ENCODE measurements around the gene PACS2.

Gene PACS2

DNA sequence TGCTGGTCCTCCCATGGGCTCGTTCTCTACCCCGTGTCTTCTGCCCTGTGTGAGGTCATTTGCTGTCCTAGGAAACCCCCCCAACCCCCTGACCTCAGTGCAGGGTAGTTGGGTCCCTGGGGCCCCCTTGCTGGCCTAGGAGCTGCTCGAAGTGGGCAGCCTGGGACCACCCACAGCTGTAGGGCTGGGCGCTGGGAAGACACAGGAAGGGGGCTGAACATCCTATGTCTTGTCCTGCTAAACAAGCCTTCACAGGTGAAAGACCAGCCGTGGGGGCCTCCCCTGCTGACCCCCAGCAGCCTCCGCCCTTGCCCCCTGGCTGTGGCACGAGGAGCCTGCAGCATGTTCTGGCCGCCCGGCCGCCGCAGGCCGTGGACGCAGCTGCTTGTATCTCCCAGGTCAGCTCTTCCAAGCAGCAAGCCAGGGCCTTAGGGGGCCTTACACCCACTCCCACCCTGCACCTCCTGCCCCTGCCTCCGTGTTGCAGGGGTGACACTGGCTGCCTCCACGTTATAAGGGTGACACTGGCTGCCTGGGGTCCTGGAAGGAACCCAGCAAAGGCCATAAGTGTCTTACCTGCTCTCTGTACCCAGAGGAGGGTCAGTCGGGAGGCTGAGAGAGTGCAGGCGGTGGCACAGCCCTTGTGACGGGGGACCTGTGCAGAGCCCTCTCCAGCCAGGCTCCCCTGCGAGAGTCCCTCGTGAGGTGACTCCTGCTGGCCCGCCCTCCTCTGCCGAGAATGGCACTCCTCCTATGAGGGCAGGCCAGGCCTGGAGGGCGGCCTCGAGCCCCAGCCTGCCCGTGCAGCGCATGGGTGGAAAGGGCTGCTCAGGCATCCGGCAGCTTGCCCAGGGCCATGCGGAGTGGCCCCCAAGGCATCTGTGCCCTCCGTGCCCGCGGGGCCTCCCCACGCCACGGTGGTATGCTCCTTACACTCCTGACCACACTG lies 72.3 kb downstream of the PACS2 start:
- no peak overlapping the region for H3K27ac ChIP-seq (replicated peaks)
- no peaks in the 10 kb centered on the region for H3K27me3 ChIP-seq (ENCODE audit: insufficient read depth, poor library complexity, severe bottlenecking)
- no peak overlapping the region for H3K4me3 ChIP-seq (replicated peaks; ENCODE audit: insufficient read depth, low read length)
- no peak for DNase-seq (ENCODE audit: low read depth in 1 of 2, low spot score in 1 of 2)
- no peak for TF ChIP-seq SPI1 (IDR thresholded peaks at IDR 0.05; ENCODE audit: borderline replicate concordance, low read depth)
- TF ChIP-seq, protein P1, sequence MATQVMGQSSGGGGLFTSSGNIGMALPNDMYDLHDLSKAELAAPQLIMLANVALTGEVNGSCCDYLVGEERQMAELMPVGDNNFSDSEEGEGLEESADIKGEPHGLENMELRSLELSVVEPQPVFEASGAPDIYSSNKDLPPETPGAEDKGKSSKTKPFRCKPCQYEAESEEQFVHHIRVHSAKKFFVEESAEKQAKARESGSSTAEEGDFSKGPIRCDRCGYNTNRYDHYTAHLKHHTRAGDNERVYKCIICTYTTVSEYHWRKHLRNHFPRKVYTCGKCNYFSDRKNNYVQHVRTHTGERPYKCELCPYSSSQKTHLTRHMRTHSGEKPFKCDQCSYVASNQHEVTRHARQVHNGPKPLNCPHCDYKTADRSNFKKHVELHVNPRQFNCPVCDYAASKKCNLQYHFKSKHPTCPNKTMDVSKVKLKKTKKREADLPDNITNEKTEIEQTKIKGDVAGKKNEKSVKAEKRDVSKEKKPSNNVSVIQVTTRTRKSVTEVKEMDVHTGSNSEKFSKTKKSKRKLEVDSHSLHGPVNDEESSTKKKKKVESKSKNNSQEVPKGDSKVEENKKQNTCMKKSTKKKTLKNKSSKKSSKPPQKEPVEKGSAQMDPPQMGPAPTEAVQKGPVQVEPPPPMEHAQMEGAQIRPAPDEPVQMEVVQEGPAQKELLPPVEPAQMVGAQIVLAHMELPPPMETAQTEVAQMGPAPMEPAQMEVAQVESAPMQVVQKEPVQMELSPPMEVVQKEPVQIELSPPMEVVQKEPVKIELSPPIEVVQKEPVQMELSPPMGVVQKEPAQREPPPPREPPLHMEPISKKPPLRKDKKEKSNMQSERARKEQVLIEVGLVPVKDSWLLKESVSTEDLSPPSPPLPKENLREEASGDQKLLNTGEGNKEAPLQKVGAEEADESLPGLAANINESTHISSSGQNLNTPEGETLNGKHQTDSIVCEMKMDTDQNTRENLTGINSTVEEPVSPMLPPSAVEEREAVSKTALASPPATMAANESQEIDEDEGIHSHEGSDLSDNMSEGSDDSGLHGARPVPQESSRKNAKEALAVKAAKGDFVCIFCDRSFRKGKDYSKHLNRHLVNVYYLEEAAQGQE (IDR thresholded peaks at IDR 0.05; ENCODE audit: insufficient replicate concordance, low read depth) = no peak
- TF ChIP-seq, protein P2, sequence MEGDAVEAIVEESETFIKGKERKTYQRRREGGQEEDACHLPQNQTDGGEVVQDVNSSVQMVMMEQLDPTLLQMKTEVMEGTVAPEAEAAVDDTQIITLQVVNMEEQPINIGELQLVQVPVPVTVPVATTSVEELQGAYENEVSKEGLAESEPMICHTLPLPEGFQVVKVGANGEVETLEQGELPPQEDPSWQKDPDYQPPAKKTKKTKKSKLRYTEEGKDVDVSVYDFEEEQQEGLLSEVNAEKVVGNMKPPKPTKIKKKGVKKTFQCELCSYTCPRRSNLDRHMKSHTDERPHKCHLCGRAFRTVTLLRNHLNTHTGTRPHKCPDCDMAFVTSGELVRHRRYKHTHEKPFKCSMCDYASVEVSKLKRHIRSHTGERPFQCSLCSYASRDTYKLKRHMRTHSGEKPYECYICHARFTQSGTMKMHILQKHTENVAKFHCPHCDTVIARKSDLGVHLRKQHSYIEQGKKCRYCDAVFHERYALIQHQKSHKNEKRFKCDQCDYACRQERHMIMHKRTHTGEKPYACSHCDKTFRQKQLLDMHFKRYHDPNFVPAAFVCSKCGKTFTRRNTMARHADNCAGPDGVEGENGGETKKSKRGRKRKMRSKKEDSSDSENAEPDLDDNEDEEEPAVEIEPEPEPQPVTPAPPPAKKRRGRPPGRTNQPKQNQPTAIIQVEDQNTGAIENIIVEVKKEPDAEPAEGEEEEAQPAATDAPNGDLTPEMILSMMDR (IDR thresholded peaks at IDR 0.05; ENCODE audit: insufficient read depth, low read length) = no peak
- TF ChIP-seq GABPA (IDR thresholded peaks at IDR 0.05; ENCODE audit: low read depth) = no peak
- no peak for TF ChIP-seq POLR2AphosphoS5 (IDR thresholded peaks at IDR 0.05; ENCODE audit: low read depth)

DNA sequence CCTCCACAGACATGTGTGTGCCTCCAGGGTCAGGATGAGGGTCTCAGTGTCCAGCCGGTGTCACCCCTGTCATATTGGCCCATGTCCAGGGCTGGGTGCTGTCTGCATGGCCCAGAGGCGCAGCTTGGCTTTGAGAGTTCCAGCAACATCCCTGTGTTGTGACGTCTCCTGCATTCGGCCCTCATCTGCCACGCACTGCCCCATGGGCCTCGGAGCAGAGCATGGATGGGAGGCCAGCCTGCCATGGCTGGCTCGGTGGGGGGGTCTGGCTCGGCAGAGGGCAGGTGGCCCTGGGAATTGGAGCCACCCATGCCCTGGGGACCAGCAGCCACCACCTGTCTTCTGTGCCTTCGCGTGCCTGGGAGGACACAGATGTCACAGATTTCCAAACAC lies 73.0 kb downstream of the PACS2 start:
- H3K27me3 ChIP-seq (ENCODE audit: insufficient read depth, poor library complexity, severe bottlenecking) = no peaks in the 10 kb centered on the region
- no peak for DNase-seq (ENCODE audit: low read depth in 1 of 2, low spot score in 1 of 2)
- H3K4me3 ChIP-seq (replicated peaks; ENCODE audit: insufficient read depth, low read length) = no peak overlapping the region
- H3K27ac ChIP-seq (replicated peaks) = no peak overlapping the region
- TF ChIP-seq, protein P2 (IDR thresholded peaks at IDR 0.05; ENCODE audit: insufficient read depth, low read length) = no peak
- TF ChIP-seq POLR2AphosphoS5 (IDR thresholded peaks at IDR 0.05; ENCODE audit: low read depth) = no peak
- no peak for TF ChIP-seq GABPA (IDR thresholded peaks at IDR 0.05; ENCODE audit: low read depth)
- no peak for TF ChIP-seq SPI1 (IDR thresholded peaks at IDR 0.05; ENCODE audit: borderline replicate concordance, low read depth)

DNA sequence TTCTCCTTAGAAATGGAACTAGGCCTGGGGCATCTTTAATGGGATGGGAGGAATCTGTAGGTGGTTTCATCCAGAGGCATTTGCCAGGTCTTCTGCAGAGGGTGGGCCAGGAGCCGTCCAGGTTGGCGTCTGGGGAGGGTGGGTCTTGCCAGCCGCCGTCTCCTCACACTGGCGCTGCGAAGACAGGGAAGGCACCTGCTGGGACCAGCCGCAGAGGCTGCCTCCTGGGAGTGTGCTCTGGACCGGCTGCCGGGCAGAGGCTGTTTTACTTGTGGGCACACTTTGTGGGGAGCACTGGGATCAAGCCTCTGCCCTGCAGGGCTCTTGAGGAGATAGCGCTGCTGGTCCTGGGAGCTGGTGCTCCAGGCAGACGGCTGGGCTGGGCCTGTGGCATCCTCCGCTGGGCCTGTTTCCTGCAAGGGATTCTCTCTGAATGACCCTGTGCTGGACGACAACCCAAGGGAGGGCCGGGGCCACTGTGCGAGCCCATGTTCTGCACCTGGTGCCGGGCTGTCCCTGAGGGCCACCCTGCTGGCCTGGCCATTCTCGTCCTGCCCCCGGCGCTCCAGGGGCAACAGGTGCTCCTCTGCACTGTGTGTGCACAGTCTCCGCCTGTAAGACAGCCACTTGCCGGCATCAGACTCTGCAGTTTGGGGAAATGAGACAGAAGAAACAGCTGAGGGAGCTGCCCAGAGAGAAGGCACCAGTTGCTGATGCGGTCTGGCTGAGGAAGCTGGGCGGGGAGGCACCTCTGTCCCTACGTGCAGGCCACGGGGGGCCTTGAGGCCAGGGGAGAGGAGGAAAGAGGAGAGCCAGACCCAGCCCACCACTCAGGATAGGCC lies 73.8 kb downstream of the PACS2 start:
- Histone ChIP-seq H3K27me3 (ENCODE audit: insufficient read depth, poor library complexity, severe bottlenecking) (no peaks in the 10 kb centered on the region), H3K27ac (replicated peaks) (peak overlapping the region; percentile 70), H3K4me3 (replicated peaks; ENCODE audit: insufficient read depth, low read length) (no peak overlapping the region)
- TF ChIP-seq SPI1 (IDR thresholded peaks at IDR 0.05; ENCODE audit: borderline replicate concordance, low read depth) = peak; percentile 26; the same call in 1 of the 2 replicates
- TF ChIP-seq POLR2AphosphoS5 (IDR thresholded peaks at IDR 0.05; ENCODE audit: low read depth) = no peak
- peak; percentile 49 to 75 for DNase-seq (ENCODE audit: low read depth in 1 of 2, low spot score in 1 of 2)

- H3K4me3 ChIP-seq (replicated peaks; ENCODE audit: insufficient read depth, low read length) = no peak overlapping the region
- TF ChIP-seq GABPA (IDR thresholded peaks at IDR 0.05; ENCODE audit: low read depth) = no peak
- no peak for TF ChIP-seq SPI1 (IDR thresholded peaks at IDR 0.05; ENCODE audit: borderline replicate concordance, low read depth)
- no peak for TF ChIP-seq POLR2AphosphoS5 (IDR thresholded peaks at IDR 0.05; ENCODE audit: low read depth)
- TF ChIP-seq, protein P1 (IDR thresholded peaks at IDR 0.05; ENCODE audit: insufficient replicate concordance, low read depth) = no peak
- TF ChIP-seq, protein P2 (IDR thresholded peaks at IDR 0.05; ENCODE audit: insufficient read depth, low read length) = no peak
- no peaks in the 10 kb centered on the region for H3K27me3 ChIP-seq (ENCODE audit: insufficient read depth, poor library complexity, severe bottlenecking)
- peak overlapping the region; percentile 70 for H3K27ac ChIP-seq (replicated peaks)
- no peak for DNase-seq (ENCODE audit: low read depth in 1 of 2, low spot score in 1 of 2)
Observed at GRCh38 chr14:105388976-105389375, 74.4 kb downstream of the PACS2 start.

All from HL-60 (cell line).